ENCODE measurements around the gene SLC30A2. TPM values are rescaled to one million over a fixed set of nuclear protein-coding genes. Genes with fewer than 3 reads are reported as not detected.

SLC30A2 gene
- total and polyA plus RNA-seq, 9 of the 15 experiments (the other 6 are each of a cell fraction or from before 2014, with no cell fraction given), result 0.01 to 0.18 (median 0.06) TPM; not detected in 3

DNA sequence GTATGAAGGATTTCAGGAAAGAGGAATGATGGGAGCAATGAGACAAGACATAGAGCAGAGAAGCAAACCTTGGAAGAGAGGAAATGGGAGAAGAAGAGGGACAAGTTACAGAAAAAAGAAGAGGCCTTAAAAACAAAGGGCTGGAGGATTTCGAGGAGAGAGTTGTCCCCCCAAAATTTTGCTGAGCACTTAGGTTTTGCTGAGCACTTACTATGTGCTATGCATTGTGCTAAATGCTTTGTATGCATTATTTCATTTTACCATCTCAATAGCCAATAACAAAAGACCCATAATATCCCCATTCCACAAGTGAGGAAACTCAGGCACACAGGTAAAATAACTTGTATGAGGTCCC, 24.0 kb upstream of the SLC30A2 start:
- DNase-seq (ENCODE audit: extremely low read depth in 1 of 4, low spot score in 3 of 4), result no peak
- peak overlapping the region in 1 of 2 experiments; percentile 73; a peak in 2 of 4 replicates for H3K9ac ChIP-seq (ENCODE audit: insufficient read depth in 1 of 2, low read depth in 2 of 2, low read length in 2 of 2)
- intact Hi-C loops (cut with micrococcal nuclease), result loop anchor here (1.0 to 2.0 kb wide), 2 partner anchors 27 to 34 kb away; no protein-coding TSS in a partner anchor
- no peak for ATAC-seq
- H3K4me3 ChIP-seq, result no peak overlapping the region
- H3K27me3 ChIP-seq (ENCODE audit: control insufficient read depth in 2 of 2, insufficient read depth in 2 of 2, low read length in 2 of 2), result no peaks in the 10 kb centered on the region
- H3K36me3 ChIP-seq (ENCODE audit: control insufficient read depth, insufficient read depth, low read length), result no peaks in the 10 kb centered on the region
- H3K4me1 ChIP-seq (replicated peaks in 1 of 2; ENCODE audit: control insufficient read depth in 2 of 2, insufficient read depth in 2 of 2, low read length in 2 of 2), result peaks cover 56 to 66% of the 10 kb centered on the region in 2 experiments
- no peaks in the 10 kb centered on the region for H4K20me1 ChIP-seq (replicated peaks; ENCODE audit: control insufficient read depth, insufficient read depth, low read length)
- in situ Hi-C loops (cut with MboI), result no loop called here
- ChIA-PET CTCF (ENCODE audit: low intra/inter-chr PET ratio) (no interaction called here), POLR2A (interaction anchor here (1.0 to 2.1 kb wide), 12 partner anchors 10 to 164 kb away, joined by 3 to 33 read pairs (median 7); no protein-coding TSS in a partner anchor)
- no peak for FAIRE-seq
- BruUV-seq (replicated peaks), result TSS peak; percentile 84
- peak overlapping the region; percentile 71 for H3K4me2 ChIP-seq (ENCODE audit: insufficient read depth, low read length)
- H3K9me1 ChIP-seq (ENCODE audit: control insufficient read depth, insufficient read depth, low read length), result no peaks in the 10 kb centered on the region
- H2AFZ ChIP-seq (ENCODE audit: low read depth, low read length), result peak overlapping the region; percentile 76
- TF ChIP-seq BRD4 (IDR thresholded peaks at IDR 0.05) (peak; percentile 91; the same call in 1 of the 2 replicates), ZFX (CRISPR knock-in tag; IDR thresholded peaks at IDR 0.05) (peak; percentile 63; the same call in 1 of the 2 replicates), THRAP3 (IDR thresholded peaks at IDR 0.05; ENCODE audit: borderline replicate concordance) (peak; percentile 15; the same call in 1 of the 2 replicates), ZNF316 (IDR thresholded peaks at IDR 0.05) (peak; percentile 95), RBM25 (IDR thresholded peaks at IDR 0.05; ENCODE audit: low read depth, low read length, severe bottlenecking) (peak; percentile 50), ERF (CRISPR knock-in tag; IDR thresholded peaks at IDR 0.05) (0 out of 2 replicates have a peak, but pooled peaks have one; percentile 15), ILK (tag; IDR thresholded peaks at IDR 0.05; ENCODE audit: borderline replicate concordance, low read depth) (0 out of 2 replicates have a peak, but pooled peaks have one; percentile 24), SP1 (CRISPR knock-in tag; IDR thresholded peaks at IDR 0.05) (no peak), MAFG (tag; conservative IDR thresholded peaks at IDR 0.05) (peak; percentile 53), STAT5B (CRISPR knock-in tag; IDR thresholded peaks at IDR 0.05) (no peak), POLR3A (IDR thresholded peaks at IDR 0.05; ENCODE audit: borderline replicate concordance, extremely low read depth, insufficient read depth, insufficient read length) (peak; percentile 3), HDAC1 (IDR thresholded peaks at IDR 0.05) (peak in 1 of 2 experiments; percentile 9; a peak in 1 of 4 replicates), C11orf30 (IDR thresholded peaks at IDR 0.05; ENCODE audit: low read depth) (peak; percentile 83), GTF2E2 (tag; IDR thresholded peaks at IDR 0.05) (0 out of 2 replicates have a peak, but pooled peaks have one; percentile 15), RBM34 (IDR thresholded peaks at IDR 0.05; ENCODE audit: borderline replicate concordance, insufficient read depth, low read length) (no peak), ZNF507 (tag; conservative IDR thresholded peaks at IDR 0.05) (no peak)
- TF ChIP-seq, protein P1, sequence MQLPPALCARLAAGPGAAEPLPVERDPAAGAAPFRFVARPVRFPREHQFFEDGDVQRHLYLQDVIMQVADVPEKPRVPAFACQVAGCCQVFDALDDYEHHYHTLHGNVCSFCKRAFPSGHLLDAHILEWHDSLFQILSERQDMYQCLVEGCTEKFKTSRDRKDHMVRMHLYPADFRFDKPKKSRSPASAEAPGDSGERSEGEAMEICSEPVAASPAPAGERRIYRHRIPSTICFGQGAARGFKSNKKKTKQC (CRISPR knock-in tag; IDR thresholded peaks at IDR 0.05), result no peak
- TF ChIP-seq, protein P2, sequence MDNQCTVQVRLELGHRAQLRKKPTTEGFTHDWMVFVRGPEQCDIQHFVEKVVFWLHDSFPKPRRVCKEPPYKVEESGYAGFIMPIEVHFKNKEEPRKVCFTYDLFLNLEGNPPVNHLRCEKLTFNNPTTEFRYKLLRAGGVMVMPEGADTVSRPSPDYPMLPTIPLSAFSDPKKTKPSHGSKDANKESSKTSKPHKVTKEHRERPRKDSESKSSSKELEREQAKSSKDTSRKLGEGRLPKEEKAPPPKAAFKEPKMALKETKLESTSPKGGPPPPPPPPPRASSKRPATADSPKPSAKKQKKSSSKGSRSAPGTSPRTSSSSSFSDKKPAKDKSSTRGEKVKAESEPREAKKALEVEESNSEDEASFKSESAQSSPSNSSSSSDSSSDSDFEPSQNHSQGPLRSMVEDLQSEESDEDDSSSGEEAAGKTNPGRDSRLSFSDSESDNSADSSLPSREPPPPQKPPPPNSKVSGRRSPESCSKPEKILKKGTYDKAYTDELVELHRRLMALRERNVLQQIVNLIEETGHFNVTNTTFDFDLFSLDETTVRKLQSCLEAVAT (IDR thresholded peaks at IDR 0.05), result peak in 1 of 2 experiments; percentile 30; a peak in 1 of 4 replicates
- 79% methylated on average over 1 of the region's 1 CpG for WGBS (ENCODE audit: insufficient coverage, low coverage, missing lambda C conversion rate)
- H3K9me3 ChIP-seq (replicated peaks; ENCODE audit: control insufficient read depth, insufficient read depth, low read depth, low read length), result no peaks in the 10 kb centered on the region
- H3K79me2 ChIP-seq (ENCODE audit: control insufficient read depth, insufficient read depth, low read length), result no peaks in the 10 kb centered on the region
- peak overlapping the region; percentile 97 for H3K27ac ChIP-seq (ENCODE audit: extremely low read depth, low read depth, low read length)
